Stimulated activated CD4-positive, alpha-beta T cell treated with anti-CD3 and anti-CD28 coated beads, TNF-alpha, amount 100 ng/mL, for 4 hours (primary cell): Measurements from ENCODE around the gene KAT14.
"Not testable (repeated sequence)": the region's sequence is repeated elsewhere in the genome, so short reads cannot be mapped to it uniquely, and the experiment has no call there.

Experiments
- DNase-seq, 3 experiments: peaks; one replicate each; pipeline ENCODE4 v3.0.0-alpha.2; 2020; ENCODE audit warnings: low read depth in 3 of 3

Gene KAT14

DNA sequence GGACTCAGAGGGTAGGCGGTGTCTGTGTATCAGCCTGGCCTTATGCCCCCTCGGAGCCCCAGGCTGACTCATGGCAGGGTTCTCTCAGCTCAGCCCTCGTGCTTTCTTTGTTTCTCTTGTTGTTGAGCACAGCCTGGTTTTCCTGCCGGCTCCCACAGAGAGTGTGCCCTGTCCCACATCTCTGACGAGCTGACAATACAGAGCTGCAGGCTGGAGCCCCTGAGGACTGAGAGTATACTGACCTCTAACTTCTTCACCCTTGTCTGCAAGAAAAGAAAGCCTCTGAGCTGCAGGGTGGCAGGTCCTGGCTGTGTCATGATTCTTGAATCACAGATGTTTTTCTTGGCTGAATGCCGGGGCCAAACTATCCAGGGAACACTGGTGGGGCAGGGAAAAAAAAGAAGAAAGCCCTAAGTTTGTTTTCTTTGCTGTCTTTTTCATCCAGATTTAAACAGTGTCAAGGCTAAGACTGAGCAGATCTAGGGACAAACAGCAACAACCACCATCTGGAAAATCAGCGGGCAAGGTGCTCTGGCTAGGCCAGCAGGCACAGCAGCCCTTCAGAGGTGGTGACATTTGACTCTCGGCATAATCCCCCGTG lies 87.4 kb downstream of the KAT14 start:
- DNase-seq = no peak

DNA sequence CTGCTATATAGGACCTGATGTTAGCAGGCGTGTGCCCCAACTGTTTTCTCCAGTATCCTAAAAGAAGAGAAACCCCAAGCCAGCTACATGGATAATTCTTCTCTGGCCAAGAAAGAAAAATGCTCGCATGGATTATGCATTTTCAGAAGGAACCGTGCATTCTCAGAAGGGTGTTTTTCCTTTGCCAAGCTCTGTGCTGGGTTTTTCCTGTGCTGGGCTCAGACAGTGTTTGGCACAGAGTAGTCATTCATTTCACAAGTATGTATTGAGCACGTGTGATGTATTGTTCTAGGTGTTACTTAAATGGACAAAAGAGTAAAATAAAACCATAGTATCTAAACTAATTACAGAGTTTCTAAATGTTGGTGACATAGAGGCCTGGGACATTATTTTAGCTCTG lies 88.0 kb downstream of the KAT14 start:
- no peak for DNase-seq

DNA sequence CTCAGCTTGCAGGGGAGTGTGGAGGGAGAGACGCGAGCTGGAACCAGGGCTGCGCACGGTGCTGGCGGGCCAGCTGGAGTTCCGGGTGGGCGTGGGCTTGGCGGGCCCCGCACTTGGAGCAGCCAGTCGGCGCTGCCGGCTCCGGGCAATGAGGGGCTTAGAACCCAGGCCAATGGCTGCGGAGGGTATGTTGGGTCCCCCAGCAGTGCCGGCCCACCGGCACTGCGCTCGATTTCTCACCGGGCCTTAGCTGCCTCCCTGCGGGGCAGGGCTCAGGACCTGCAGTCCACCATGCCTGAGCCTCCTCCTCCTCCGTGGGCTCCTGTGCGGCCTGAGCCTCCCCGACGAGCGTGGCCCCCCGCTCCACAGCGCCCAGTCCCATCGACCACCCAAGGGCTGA lies 89.1 kb downstream of the KAT14 start:
- DNase-seq = not testable (repeated sequence)

GRCh38 chr20:18233408-18233943 lies 95.8 kb downstream of the KAT14 start:
- DNase-seq = no peak
